ENCODE measurements around the gene KLF1. TPM values are rescaled to one million over a fixed set of nuclear protein-coding genes. Genes with fewer than 3 reads are reported as not detected.

Gene KLF1
- total and polyA plus RNA-seq, 10 donors: 0.13 to 13.0 (median 0.67) TPM; not detected in 1

- no peak for DNase-seq
- WGBS, 5 donors: 89 to 98% (median 94%) methylated on average over 10 of the region's 10 CpGs
These were observed 18.4 kb downstream of the KLF1 start for GRCh38 chr19:12868540-12869112.

GRCh38 chr19:12867120-12868099 is 19.6 kb downstream of the KLF1 start:
- peak in 2 of 3 donors; percentile 51 to 68 for TF ChIP-seq POLR2AphosphoS5 (IDR thresholded peaks at IDR 0.05)
- peak in 2 of 11 experiments; percentile 6 to 8 for TF ChIP-seq CTCF (IDR thresholded peaks at IDR 0.05 in 8 of 11, conservative IDR thresholded peaks at IDR 0.05 in 3 of 11)
- no peak for TF ChIP-seq POLR2A (IDR thresholded peaks at IDR 0.05)
- H3K9me3 ChIP-seq: no peaks in the 10 kb centered on the region
- DNase-seq: peak; percentile 89
- H3K36me3 ChIP-seq: no peaks in the 10 kb centered on the region
- intact Hi-C loops (cut with DNase I; ENCODE audit: low total_unique reads): no loop called here
- peak overlapping the region; percentile 14 to 72 (median 43) for H3K4me3 ChIP-seq
- H3K27ac ChIP-seq: peak overlapping the region in 3 of 8 donors; percentile 18 to 29 (median 28)
- peaks cover 0 to 14% (median 0%) of the 10 kb centered on the region in 7 donors for H3K27me3 ChIP-seq (replicated peaks in 1 of 7)
- WGBS, 5 donors: 6 to 9% (median 9%) methylated on average over 34 to 51 of the region's 51 CpGs
- H3K4me1 ChIP-seq: peaks cover 0 to 15% (median 13%) of the 10 kb centered on the region in 6 donors

More at GRCh38 chr19:12868540-12869112, 18.4 kb downstream of the KLF1 start:
- peaks cover 0 to 21% (median 13%) of the 10 kb centered on the region in 6 donors for H3K4me1 ChIP-seq
- H3K36me3 ChIP-seq: peaks cover 0 to 8% (median under 1%) of the 10 kb centered on the region in 6 donors
- peaks cover 0 to 10% (median 4%) of the 10 kb centered on the region in 8 donors for H3K9me3 ChIP-seq
- TF ChIP-seq CTCF (IDR thresholded peaks at IDR 0.05 in 8 of 11, conservative IDR thresholded peaks at IDR 0.05 in 3 of 11) (no peak), POLR2A (IDR thresholded peaks at IDR 0.05) (no peak), POLR2AphosphoS5 (IDR thresholded peaks at IDR 0.05) (no peak)
- H3K27ac ChIP-seq: no peak overlapping the region
- H3K4me3 ChIP-seq: no peak overlapping the region
- peaks cover 0 to 10% (median 0%) of the 10 kb centered on the region in 7 donors for H3K27me3 ChIP-seq (replicated peaks in 1 of 7)
- intact Hi-C loops (cut with DNase I; ENCODE audit: low total_unique reads): no loop called here

- Histone ChIP-seq H3K4me3 (peak overlapping the region in 3 of 8 donors; percentile 39 to 72 (median 54)), H3K9me3 (no peaks in the 10 kb centered on the region), H3K36me3 (no peaks in the 10 kb centered on the region), H3K4me1 (peaks cover 0 to 15% (median 13%) of the 10 kb centered on the region in 6 donors), H3K27ac (no peak overlapping the region), H3K27me3 (replicated peaks in 1 of 7) (peaks cover 0 to 19% (median 0%) of the 10 kb centered on the region in 7 donors)
- 89 to 92% (median 91%) methylated on average over 29 of the region's 29 CpGs for WGBS, 5 donors
- no peak for DNase-seq
- TF ChIP-seq POLR2AphosphoS5 (IDR thresholded peaks at IDR 0.05) (no peak), CTCF (IDR thresholded peaks at IDR 0.05 in 8 of 11, conservative IDR thresholded peaks at IDR 0.05 in 3 of 11) (no peak), POLR2A (IDR thresholded peaks at IDR 0.05) (no peak)
- intact Hi-C loops (cut with DNase I; ENCODE audit: low total_unique reads): no loop called here
These were observed 20.4 kb downstream of the KLF1 start for GRCh38 chr19:12866416-12867119.
